RWPE2 (cell line): ENCODE data around the gene NFRKB.
A peak's percentile ranks its signal among the peaks of the same experiment; 100 is the strongest.
"Not testable (repeated sequence)": the region's sequence is repeated elsewhere in the genome, so short reads cannot be mapped to it uniquely, and the experiment has no call there.

Experiments used
- ATAC-seq: fragments of 200-7000 bp; cut with Tn5 transposase; 3 replicates; pipeline ENCODE4 v1.9.1; 2021; ENCODE audit warnings: low read depth
- DNase-seq: peaks from one replicate; pipeline ENCODE4 v3.0.0-alpha.2; 2020; ENCODE audit warnings: low spot score
- H3K27ac ChIP-seq: fragments of 450-650 bp; 2 replicates; pipeline ENCODE4 v1.5.1; 2017; ENCODE audit warnings: mild to moderate bottlenecking; ENCODE audit not compliant: poor library complexity, severe bottlenecking
- H3K27me3 ChIP-seq: fragments of 250-450 bp; sonication (Bioruptor Pico); 2 replicates; pipeline ENCODE4 v1.5.1; 2021; ENCODE audit warnings: mild to moderate bottlenecking, moderate library complexity; ENCODE audit not compliant: insufficient read depth, poor library complexity, severe bottlenecking
- H3K36me3 ChIP-seq: fragments of 250-450 bp; sonication (Bioruptor Pico); 2 replicates; pipeline ENCODE4 v1.5.1; 2020; ENCODE audit warnings: low read depth, mild to moderate bottlenecking, moderate library complexity
- H3K4me1 ChIP-seq: fragments of 250-450 bp; sonication (Bioruptor Pico); 2 replicates; pipeline ENCODE4 v1.5.1; 2021; ENCODE audit warnings: mild to moderate bottlenecking, moderate library complexity; ENCODE audit not compliant: insufficient read depth, poor library complexity, severe bottlenecking
- H3K4me3 ChIP-seq: fragments of 250-450 bp; sonication (Bioruptor Pico); 2 replicates; pipeline ENCODE4 v1.5.1; 2021; ENCODE audit warnings: mild to moderate bottlenecking, moderate library complexity; ENCODE audit not compliant: severe bottlenecking
- H3K9me3 ChIP-seq: fragments of 250-450 bp; sonication (Bioruptor Pico); 2 replicates; pipeline ENCODE4 v1.5.1; 2021; ENCODE audit warnings: mild to moderate bottlenecking, moderate library complexity; ENCODE audit not compliant: severe bottlenecking
- CTCF ChIP-seq: fragments of 450-650 bp; IDR thresholded peaks from one replicate; pipeline ENCODE4 v1.5.1; 2017; ENCODE audit warnings: mild to moderate bottlenecking, moderate library complexity; ENCODE audit not compliant: poor library complexity, severe bottlenecking

Gene NFRKB

GRCh38 chr11:129854232-129854805, 41.1 kb downstream of the NFRKB start:
- no peaks in the 10 kb centered on the region for H3K9me3 ChIP-seq
- ATAC-seq (peak; percentile 55), DNase-seq (no peak)
- peak overlapping the region; percentile 91 for H3K27ac ChIP-seq
- no peak overlapping the region for H3K4me3 ChIP-seq
- TF ChIP-seq CTCF = no peak
- no peaks in the 10 kb centered on the region for H3K27me3 ChIP-seq
- no peaks in the 10 kb centered on the region for H3K36me3 ChIP-seq
- H3K4me1 ChIP-seq = peaks cover 41% of the 10 kb centered on the region

- Histone ChIP-seq H3K4me3 (no peak overlapping the region), H3K27me3 (no peaks in the 10 kb centered on the region), H3K27ac (peak overlapping the region; percentile 91), H3K36me3 (no peaks in the 10 kb centered on the region), H3K9me3 (no peaks in the 10 kb centered on the region), H3K4me1 (peaks cover 41% of the 10 kb centered on the region)
- TF ChIP-seq CTCF = no peak
- ATAC-seq (peak; percentile 85), DNase-seq (peak; percentile 94)
Observed at GRCh38 chr11:129853518-129854231, 41.7 kb downstream of the NFRKB start.

- no peaks in the 10 kb centered on the region for H3K27me3 ChIP-seq
- no peaks in the 10 kb centered on the region for H3K9me3 ChIP-seq
- TF ChIP-seq CTCF = no peak
- peaks cover 41% of the 10 kb centered on the region for H3K4me1 ChIP-seq
- ATAC-seq (0 out of 3 replicates have a peak, but pooled peaks have one; percentile 8), DNase-seq (no peak)
- H3K4me3 ChIP-seq = no peak overlapping the region
- H3K36me3 ChIP-seq = no peaks in the 10 kb centered on the region
- H3K27ac ChIP-seq = peak overlapping the region; percentile 91
Observed at GRCh38 chr11:129852125-129852740, 43.1 kb downstream of the NFRKB start.

- peaks cover 2% of the 10 kb centered on the region for H3K9me3 ChIP-seq
- peaks cover 50% of the 10 kb centered on the region for H3K4me1 ChIP-seq
- no peak for ATAC-seq
- no peaks in the 10 kb centered on the region for H3K27me3 ChIP-seq
- no peak for DNase-seq
- H3K27ac ChIP-seq = no peak overlapping the region
- no peak overlapping the region for H3K4me3 ChIP-seq
- TF ChIP-seq CTCF = no peak
- 0 out of 2 replicates have a peak, but pooled peaks cover 3% of the 10 kb centered on the region for H3K36me3 ChIP-seq
Observed at GRCh38 chr11:129849447-129850130, 45.8 kb downstream of the NFRKB start.

GRCh38 chr11:129847361-129847760, 48.0 kb downstream of the NFRKB start:
- H3K9me3 ChIP-seq, H3K27me3 ChIP-seq, H3K4me3 ChIP-seq, DNase-seq, H3K36me3 ChIP-seq, ATAC-seq: not testable (repeated sequence)
- Histone ChIP-seq H3K4me1 (peaks cover 27% of the 10 kb centered on the region), H3K27ac (peak overlapping the region; percentile 98)
